Sigmoid colon (tissue), 7 donors: ENCODE results near the gene TAMALIN. TPM values are rescaled to one million over a fixed set of nuclear protein-coding genes. Genes with fewer than 3 reads are reported as not detected.

Experiments
- DNase-seq: peaks from one replicate; pipeline ENCODE4 v3.0.0-alpha.2; 2019
- H3K27ac ChIP-seq, 4 donors: fragments of 200-600 bp; sonication (generic); one replicate each; pipeline ENCODE4 v1.5.1; 2016 to 2019; ENCODE audit warnings: mild to moderate bottlenecking in 1 of 4
- H3K27me3 ChIP-seq, 3 donors: fragments of 200-600 bp; sonication (generic); one replicate each; pipeline ENCODE4 v1.5.1; 2019; ENCODE audit warnings: mild to moderate bottlenecking in 1 of 3
- H3K36me3 ChIP-seq, 4 donors: fragments of 200-600 bp; sonication (generic); one replicate each; pipeline ENCODE4 v1.5.1; 2016 to 2019
- H3K4me1 ChIP-seq, 4 donors: fragments of 200-600 bp; sonication (generic); one replicate each; pipeline ENCODE4 v1.5.1; 2017 to 2019
- H3K4me3 ChIP-seq, 4 donors: fragments of 200-600 bp; sonication (generic); one replicate each; pipeline ENCODE4 v1.5.1; 2017 to 2019; ENCODE audit warnings: mild to moderate bottlenecking in 2 of 4, moderate library complexity in 1 of 4
- H3K9me3 ChIP-seq, 4 donors: fragments of 200-600 bp in 3 of 4; sonication (generic) in 3 of 4; one replicate each; pipeline versions ENCODE4 v1.5.1 to v1.6.1; 2013 to 2019
- EP300 ChIP-seq, 4 donors: sonication (generic); formaldehyde crosslinking; IDR thresholded peaks; one replicate each; pipeline ENCODE4 v1.6.1; 2017; ENCODE audit warnings: antibody characterized with exemption in 4 of 4
- POLR2A ChIP-seq, 2 donors: fragments of 450-650 bp; IDR thresholded peaks; one replicate each; pipeline ENCODE4 v1.6.1; 2016; ENCODE audit warnings: antibody characterized with exemption in 2 of 2, mild to moderate bottlenecking in 2 of 2, moderate library complexity in 2 of 2
- POLR2AphosphoS5 ChIP-seq, 4 donors: sonication (generic); formaldehyde crosslinking; IDR thresholded peaks; one replicate each; pipeline ENCODE4 v1.6.1; 2017; ENCODE audit warnings: antibody characterized with exemption in 4 of 4
- WGBS, 2 donors: extraction: QIAGEN DNeasy Blood & Tissue Kit; methylation state at CpG; one replicate each; pipeline ENCODE4 v1.1.7; 2013; 5-methylcytosine and 5-hydroxymethylcytosine counted together
- intact Hi-C: fragments of 100-400 bp; cut with DNase I; formaldehyde crosslinking; loops from one replicate; pipeline ENCODE4 v1.15.1; 2023
- polyA plus RNA-seq, 3 donors: library from polyadenylated mRNA; stranded (reverse); fragments of 200-250 nt; gene quantifications; one replicate each; pipeline ENCODE4 v1.2.3, GENCODE V29; 2013
- total RNA-seq, 4 donors: library from RNA; depleted of rRNA; stranded (reverse); fragments of >200 nt; gene quantifications; one replicate each; pipeline ENCODE4 v1.1.0, GENCODE V29; 2016
- TF ChIP-seq, protein P1 (sequence below), 4 experiments: fragments of 450-650 bp in 3 of 4; fragments of 200-600 bp in 1 of 4; IDR thresholded peaks; one replicate each; pipeline ENCODE4 v1.5.1; 2016 to 2019; ENCODE audit warnings: antibody characterized with exemption in 4 of 4, mild to moderate bottlenecking in 3 of 4, moderate library complexity in 2 of 4
- donor health status: healthy with polysubstance abuse.
- donor health status: Bipolar disorder and iron deficiency.
- donor health status: healthy.

Gene TAMALIN
- total and polyA plus RNA-seq, 7 donors = 4.2 to 17.0 (median 9.4) TPM

DNA sequence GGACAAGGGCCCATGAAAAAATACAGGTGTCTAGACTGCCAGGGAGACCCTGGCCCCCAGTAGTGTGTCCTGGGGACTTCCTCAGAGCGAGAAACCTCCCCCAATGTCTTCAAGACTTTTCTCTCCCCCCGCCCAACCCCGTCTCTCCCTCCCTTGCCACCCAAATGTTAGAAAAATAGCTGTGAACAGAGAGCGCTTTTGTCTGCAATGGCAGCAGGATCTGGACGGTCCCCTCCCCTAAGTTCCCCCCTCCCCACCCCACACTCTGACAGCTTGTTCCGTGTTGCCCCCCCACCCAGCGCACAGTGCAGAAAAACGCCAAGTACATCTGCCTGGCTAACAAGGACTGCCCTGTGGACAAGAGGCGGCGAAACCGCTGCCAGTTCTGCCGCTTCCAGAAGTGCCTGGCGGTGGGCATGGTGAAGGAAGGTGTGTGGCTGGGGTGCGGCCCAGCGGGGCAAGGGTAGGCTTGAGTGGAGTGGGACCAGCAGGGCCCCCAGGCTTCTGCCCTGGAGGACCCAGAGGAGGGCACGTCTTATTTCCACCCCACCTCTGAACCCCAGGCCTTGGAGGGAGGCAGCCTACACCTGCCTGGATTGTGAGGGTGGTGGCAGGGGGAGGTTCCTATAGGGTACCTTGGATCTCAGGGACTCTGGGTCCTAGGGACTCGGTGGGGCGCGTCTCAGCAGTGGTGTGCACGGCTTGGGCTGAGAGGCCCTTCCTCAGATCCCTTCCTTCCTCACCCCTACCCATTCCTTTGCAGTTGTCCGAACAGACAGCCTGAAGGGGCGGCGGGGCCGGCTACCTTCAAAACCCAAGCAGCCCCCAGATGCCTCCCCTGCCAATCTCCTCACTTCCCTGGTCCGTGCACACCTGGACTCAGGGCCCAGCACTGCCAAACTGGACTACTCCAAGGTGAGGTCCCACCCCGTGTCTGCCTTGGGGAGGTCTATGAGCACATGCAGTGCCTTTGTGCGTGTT lies 49.3 kb downstream of the TAMALIN start:
- DNase-seq = peak; percentile 85
- Histone ChIP-seq H3K4me1 (peaks cover 0 to 68% (median 55%) of the 10 kb centered on the region in 4 donors), H3K9me3 (no peaks in the 10 kb centered on the region), H3K27ac (peak overlapping the region; percentile 94 to 100 (median 96)), H3K4me3 (peak overlapping the region in 2 of 4 donors; percentile 17 to 19), H3K36me3 (peaks cover 3 to 32% (median 17%) of the 10 kb centered on the region in 4 donors), H3K27me3 (no peaks in the 10 kb centered on the region)
- 92 to 93% methylated on average over 27 of the region's 27 CpGs for WGBS, 2 donors
- intact Hi-C loops = no loop called here
- TF ChIP-seq, protein P1, sequence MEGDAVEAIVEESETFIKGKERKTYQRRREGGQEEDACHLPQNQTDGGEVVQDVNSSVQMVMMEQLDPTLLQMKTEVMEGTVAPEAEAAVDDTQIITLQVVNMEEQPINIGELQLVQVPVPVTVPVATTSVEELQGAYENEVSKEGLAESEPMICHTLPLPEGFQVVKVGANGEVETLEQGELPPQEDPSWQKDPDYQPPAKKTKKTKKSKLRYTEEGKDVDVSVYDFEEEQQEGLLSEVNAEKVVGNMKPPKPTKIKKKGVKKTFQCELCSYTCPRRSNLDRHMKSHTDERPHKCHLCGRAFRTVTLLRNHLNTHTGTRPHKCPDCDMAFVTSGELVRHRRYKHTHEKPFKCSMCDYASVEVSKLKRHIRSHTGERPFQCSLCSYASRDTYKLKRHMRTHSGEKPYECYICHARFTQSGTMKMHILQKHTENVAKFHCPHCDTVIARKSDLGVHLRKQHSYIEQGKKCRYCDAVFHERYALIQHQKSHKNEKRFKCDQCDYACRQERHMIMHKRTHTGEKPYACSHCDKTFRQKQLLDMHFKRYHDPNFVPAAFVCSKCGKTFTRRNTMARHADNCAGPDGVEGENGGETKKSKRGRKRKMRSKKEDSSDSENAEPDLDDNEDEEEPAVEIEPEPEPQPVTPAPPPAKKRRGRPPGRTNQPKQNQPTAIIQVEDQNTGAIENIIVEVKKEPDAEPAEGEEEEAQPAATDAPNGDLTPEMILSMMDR (IDR thresholded peaks at IDR 0.05) = no peak
- TF ChIP-seq EP300 (IDR thresholded peaks at IDR 0.05) (no peak), POLR2AphosphoS5 (IDR thresholded peaks at IDR 0.05) (peak; percentile 74 to 94 (median 84))

DNA sequence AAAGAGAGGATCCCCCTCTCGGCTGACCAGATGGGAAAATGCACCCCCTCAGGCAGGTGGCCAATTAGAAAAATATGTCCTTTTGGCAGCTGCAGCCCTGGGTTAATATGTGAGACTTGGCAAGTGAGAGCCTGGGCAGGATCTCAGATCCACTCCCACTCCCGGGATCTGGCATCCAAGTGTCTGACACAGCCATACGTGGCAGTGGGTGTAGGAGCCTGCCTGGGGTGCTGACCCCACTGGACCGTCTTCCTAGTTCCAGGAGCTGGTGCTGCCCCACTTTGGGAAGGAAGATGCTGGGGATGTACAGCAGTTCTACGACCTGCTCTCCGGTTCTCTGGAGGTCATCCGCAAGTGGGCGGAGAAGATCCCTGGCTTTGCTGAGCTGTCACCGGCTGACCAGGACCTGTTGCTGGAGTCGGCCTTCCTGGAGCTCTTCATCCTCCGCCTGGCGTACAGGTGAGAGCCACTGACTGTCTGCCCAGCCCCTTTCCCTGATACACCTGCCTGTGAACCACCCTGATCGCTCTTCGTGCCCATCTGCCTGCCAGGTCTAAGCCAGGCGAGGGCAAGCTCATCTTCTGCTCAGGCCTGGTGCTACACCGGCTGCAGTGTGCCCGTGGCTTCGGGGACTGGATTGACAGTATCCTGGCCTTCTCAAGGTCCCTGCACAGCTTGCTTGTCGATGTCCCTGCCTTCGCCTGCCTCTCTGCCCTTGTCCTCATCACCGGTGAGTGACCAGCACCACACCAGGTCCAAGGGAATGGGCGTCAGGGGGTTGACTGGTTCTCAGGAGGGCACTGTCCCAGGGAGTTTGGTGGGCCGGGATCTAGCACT lies 50.3 kb downstream of the TAMALIN start:
- peak; percentile 87 for DNase-seq
- intact Hi-C loops = no loop called here
- H3K27ac ChIP-seq = peak overlapping the region; percentile 94 to 100 (median 96)
- WGBS, 2 donors = 91% methylated on average over 23 of the region's 23 CpGs
- H3K4me1 ChIP-seq = peaks cover 0 to 63% (median 50%) of the 10 kb centered on the region in 4 donors
- H3K4me3 ChIP-seq = peak overlapping the region in 2 of 4 donors; percentile 17 to 19
- H3K27me3 ChIP-seq = no peaks in the 10 kb centered on the region
- TF ChIP-seq POLR2AphosphoS5 (IDR thresholded peaks at IDR 0.05) (peak; percentile 40 to 86 (median 75)), POLR2A (IDR thresholded peaks at IDR 0.05) (no peak), EP300 (IDR thresholded peaks at IDR 0.05) (no peak)
- TF ChIP-seq, protein P1 (IDR thresholded peaks at IDR 0.05) = no peak
- H3K9me3 ChIP-seq = no peaks in the 10 kb centered on the region
- H3K36me3 ChIP-seq = peaks cover 3 to 32% (median 17%) of the 10 kb centered on the region in 4 donors

DNA sequence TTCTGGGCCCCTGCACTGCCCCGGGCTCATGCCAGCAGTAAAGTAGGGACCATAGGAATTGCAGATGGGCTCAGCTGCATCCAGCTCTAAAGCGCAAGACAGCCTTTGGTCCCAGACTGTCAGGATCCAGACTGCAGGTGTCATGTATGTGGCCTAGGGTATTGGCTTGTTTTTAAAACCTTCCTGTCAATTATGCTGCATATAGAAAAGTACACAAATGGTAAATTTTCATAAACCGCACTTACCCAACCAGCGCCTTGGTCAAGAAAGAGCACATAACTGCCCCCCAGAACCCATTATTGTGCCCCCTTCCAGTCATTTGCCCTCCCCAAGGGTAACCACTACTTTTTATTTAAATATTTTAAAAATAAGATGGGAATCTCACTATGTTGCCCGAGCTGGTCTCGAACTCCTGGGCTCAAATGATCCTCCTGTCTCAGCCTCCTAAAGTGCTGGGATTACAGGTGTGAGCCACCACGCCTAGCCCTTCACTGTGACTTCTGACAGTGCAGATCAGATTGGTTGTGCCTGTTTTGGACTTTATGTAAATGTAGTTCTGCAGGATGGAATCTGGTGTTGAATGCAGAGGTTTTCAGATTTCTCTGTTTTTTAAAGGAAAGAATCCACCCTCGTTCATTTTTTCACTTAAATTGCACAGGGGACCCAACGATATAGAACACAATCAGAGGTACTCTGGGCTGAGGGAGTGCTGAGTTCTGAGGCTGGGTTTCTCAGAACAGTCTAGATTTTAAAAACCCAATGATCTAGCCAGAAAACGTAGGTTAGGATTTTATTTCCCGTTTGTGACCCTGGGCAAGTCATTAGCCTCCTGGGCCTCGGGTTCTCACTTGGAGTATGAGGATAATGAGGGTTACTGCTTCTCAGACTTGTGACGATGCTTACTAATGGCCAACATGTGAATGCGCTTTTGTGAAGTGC lies 51.2 kb downstream of the TAMALIN start:
- WGBS, 2 donors = 88 to 91% methylated on average over 14 of the region's 14 CpGs
- Histone ChIP-seq H3K27me3 (no peaks in the 10 kb centered on the region), H3K4me1 (peaks cover 0 to 63% (median 46%) of the 10 kb centered on the region in 4 donors), H3K4me3 (no peak overlapping the region), H3K9me3 (no peaks in the 10 kb centered on the region), H3K27ac (peak overlapping the region; percentile 94 to 100 (median 96)), H3K36me3 (peaks cover 3 to 32% (median 17%) of the 10 kb centered on the region in 4 donors)
- peak; percentile 66 for DNase-seq
- TF ChIP-seq POLR2A (IDR thresholded peaks at IDR 0.05) (no peak), POLR2AphosphoS5 (IDR thresholded peaks at IDR 0.05) (peak in 2 of 4 donors; percentile 36 to 47), EP300 (IDR thresholded peaks at IDR 0.05) (no peak)
- TF ChIP-seq, protein P1 (IDR thresholded peaks at IDR 0.05) = no peak
- intact Hi-C loops = no loop called here
